Hematopoietic multipotent progenitor cell treated with erythropoietin and hydrocortisone succinate and interleukin-3 and kit ligand, for 6 days (in vitro differentiated cells): ENCODE data around the gene COG8.
A peak's percentile ranks its signal among the peaks of the same experiment; 100 is the strongest.
"Not testable (repeated sequence)": the region's sequence is repeated elsewhere in the genome, so short reads cannot be mapped to it uniquely, and the experiment has no call there.

Experiments
- DNase-seq: peaks from one replicate; pipeline ENCODE4 v3.0.0-alpha.2; 2015

COG8 gene

GRCh38 chr16:69339289-69340094 lies at the start of gene COG8, which contains the start of gene NIP7:
Gene COG8 (minus strand): TSS chr16:69339564. CDS start chr16:69339552, 12 bp downstream.
Gene NIP7 (plus strand): TSS chr16:69339772. CDS start chr16:69339830, 58 bp downstream.
- peak; percentile 100 for DNase-seq

DNA sequence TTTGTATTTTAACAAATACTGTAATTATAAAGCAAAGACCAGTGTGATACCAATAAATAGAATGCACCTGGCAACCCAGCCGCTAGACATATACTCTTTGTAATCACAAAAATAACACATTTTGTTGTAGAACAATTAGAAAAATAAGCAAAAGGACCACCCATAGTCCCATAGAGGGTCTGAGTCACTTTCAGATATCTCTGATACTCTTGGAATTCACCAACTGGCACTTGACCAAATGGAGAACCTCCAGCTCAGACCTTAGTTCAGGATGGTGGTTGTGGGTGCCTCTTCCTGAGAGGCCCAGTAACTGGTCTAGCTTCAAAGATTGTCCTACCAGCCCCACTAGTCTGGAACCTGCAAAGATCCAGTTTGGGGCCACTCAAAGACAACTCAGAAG lies 47.2 kb upstream of the COG8 start:
- DNase-seq: no peak

DNA sequence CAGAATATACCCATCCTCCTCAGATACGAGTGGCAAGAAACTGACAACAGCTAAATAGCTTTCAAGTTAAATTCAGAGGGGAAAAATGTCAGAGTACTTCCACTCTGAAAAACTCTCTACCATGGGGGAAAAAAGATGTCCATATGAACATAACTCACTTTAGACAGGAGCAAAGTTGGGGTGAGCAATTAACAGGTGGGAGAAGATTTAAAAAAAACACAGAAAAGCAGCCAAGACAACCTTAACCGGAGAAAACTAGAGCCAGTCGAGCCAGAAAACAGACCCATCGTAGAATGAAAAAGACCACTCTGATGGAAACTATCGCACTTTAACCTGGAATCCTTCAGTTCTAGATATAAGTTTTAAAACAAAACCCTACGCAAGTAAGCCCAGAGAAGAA lies 45.6 kb upstream of the COG8 start:
- peak; percentile 21 for DNase-seq

- peak; percentile 63 for DNase-seq
Measured at GRCh38 chr16:69382421-69382820, 43.1 kb upstream of the COG8 start.

- DNase-seq: no peak
Measured at GRCh38 chr16:69381231-69381630, 41.9 kb upstream of the COG8 start.

- DNase-seq: no peak
Measured at GRCh38 chr16:69378760-69379159, 39.4 kb upstream of the COG8 start.

GRCh38 chr16:69378036-69378435 lies 38.7 kb upstream of the COG8 start:
- DNase-seq: no peak

GRCh38 chr16:69376393-69377059 lies 37.2 kb upstream of the COG8 start:
- DNase-seq: no peak

- DNase-seq: peak; percentile 27
Measured at GRCh38 chr16:69373019-69373418, 33.7 kb upstream of the COG8 start.

GRCh38 chr16:69371564-69371963 lies 32.2 kb upstream of the COG8 start:
- no peak for DNase-seq

DNA sequence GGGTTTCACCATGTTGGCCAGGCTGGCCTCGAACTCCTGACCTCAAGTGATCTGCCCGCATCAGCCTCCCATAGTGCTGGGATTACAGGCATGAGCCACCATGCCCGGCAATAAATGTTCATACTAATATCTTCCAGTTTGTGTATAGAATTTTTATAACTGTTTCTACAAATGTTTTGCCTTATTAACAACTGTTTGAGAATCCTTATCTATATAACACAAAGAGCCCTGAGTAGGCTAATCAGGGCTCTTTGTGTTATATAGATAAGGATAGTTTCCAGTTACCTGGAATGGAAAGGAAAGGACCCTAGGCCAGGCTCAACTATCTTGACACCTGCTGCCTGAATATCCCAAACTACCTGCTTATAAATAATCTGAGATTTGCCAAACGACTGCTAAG lies 29.5 kb upstream of the COG8 start:
- peak; percentile 57 for DNase-seq

- no peak for DNase-seq
Measured at GRCh38 chr16:69367980-69368379, 28.6 kb upstream of the COG8 start.

- no peak for DNase-seq
Measured at GRCh38 chr16:69366431-69366830, 27.1 kb upstream of the COG8 start.

DNA sequence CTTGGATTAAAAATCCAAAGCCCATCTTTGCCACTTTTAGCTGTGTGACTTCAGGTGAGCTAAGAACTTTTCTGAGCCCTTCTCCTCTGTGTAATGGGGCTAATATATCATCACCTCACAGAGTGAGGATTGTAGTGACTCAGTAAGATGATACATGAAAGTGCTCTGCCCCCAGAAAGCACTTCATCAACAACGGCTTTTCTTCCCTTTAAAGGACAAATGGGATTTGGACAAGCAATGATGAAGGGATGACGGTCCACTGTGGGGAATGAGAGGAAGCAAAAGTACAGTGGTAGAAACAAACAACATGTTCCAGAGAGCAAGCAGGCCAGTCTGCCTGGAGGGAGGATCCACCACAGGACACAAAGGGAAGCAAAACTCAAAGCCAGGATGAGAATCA lies 26.5 kb upstream of the COG8 start:
- no peak for DNase-seq

DNA sequence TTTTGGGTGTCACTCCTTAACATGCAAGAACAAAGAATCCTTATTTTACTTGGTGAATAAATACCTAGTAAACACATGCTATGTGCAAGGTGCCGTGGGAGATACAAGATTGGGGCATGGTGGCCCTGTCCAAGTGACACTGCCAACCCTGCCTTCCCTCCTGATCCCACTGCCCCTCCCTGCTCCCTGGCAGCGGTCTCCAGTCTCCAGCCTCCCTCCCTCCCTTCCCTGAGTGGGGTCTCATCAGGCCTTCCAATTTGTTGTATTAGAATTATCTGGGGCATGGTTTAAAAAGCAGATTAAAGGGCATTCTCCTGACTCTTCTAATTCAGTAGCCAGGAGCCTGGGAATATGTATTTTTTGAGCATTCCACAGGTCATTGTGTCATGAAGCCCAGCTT lies 24.7 kb upstream of the COG8 start:
- no peak for DNase-seq

DNA sequence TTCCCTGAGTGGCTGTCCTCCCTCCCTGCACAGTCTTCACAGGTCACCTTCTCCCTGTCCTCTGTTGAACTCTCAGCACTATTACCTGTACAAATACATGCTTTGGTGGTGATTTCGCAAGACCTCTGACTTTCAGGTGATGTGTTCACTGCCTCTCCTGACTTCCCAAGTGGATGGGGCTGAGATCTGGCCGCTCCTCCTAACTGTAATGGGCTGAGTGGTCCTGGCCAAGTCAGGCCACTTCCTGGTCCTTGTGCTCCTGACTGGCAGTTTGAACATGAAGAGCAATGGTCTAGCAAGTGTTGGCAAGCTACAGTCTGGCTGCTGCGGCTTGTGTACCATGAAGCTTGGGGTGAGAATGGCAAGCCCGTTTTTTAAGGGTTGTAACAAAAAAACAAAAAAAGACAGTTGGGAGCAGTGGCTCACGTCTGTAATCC lies 23.9 kb upstream of the COG8 start:
- no peak for DNase-seq

DNA sequence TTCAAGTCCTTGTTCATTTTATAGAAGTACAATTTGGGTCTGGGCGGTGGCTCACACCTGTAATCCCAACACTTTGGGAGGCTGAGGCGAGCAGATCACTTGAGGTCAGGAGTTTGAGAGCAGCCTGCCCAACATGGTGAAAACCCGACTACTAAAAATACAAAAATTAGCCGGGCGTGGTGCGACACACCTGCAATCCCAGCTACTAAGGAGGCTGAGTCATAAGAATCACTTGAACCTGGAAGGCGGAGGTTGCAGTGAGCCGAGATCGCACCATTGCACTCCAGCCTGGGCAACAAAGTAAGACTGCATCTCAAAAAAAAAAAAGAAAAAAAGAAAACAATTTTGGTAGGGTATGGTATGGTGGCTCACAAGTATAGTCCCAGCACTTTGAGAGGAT lies 20.7 kb upstream of the COG8 start:
- not testable (repeated sequence) for DNase-seq

DNA sequence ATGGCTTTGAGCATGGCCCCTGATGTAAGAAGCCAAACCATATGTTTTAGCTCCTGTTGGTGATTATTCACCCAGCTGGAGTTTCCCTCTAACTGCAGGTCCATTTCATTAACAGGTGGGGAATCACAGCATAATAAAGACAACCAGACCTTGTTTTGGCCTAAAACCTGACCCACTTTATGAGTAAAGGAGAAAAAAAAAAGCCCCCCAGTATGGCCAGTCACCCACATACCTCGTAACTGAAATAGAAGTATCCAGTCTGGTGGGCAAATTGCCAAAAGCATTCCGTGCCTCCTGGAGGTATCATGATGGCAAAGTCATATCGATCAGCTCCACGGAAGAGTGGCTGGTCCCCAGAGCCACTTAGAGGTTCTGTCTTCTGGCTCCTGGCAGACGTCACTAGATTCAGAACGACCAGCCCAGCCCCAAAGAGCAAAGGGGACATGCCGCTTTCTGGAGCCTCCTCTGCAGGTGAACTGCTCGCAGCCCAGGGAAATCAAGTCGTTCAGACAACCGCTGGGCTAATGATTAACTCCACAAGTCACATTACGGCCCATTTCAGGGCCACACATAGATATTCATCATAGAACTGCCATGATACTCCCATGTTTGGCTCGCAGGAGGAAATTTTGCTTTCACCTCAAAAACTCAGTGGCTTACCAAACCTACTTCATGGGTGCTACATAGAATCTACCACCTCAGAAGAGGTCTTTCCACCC lies 12.1 kb upstream of the COG8 start, which contains the start of gene TMED6:
TSS of gene TMED6 (minus strand) at position 478 of the 719 bp plus-strand sequence. CDS start at position 445, 33 bp downstream.
- DNase-seq: no peak

DNA sequence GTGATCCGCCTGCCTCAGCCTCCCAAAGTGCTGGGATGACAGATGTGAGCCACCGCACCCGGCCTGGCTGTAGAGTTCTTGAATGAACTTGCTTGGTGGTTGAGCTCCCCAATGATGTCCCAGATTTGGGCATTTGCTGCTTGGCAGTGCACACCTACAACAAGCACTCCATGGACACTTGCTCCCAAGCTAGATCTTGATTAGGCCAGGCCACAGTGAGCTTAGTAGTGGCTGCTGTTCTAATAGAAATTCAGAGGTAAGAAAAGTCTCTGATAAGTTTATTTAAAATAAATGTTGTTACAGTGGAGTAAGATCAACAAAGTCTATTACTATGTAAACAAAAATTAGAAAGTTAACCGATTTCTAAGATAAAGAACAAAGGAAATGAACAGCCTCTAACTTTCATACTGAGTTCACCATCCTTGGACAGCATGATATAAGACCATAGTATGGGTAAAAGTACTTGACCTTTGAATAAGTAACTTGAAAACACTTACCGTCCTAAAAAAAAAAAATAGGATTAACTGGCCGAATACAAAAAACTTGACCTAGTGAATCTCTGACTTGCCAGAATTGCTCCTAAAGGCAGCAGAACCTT lies 11.3 kb upstream of the COG8 start:
- DNase-seq: no peak

- DNase-seq: no peak
Measured at GRCh38 chr16:69349536-69349935, 10.2 kb upstream of the COG8 start.

DNA sequence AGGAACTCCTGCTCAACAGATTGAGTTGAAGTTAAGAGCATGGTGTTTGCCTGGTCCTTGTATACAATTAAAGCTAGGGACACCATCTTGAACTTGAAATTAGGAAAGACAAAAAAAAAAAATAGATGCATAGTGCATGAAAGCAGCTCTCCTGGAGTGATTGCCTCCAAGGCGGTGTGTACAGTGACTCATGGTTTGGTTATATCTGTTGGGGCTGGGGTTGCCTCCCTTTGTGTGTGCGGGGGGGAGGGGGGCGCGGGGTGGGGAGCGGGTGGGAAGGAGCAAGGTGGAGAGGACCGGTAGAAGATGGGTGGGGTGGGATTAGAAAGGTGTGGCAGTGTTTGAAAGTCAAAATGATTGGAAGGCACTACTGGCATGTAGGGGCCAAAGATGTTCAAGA lies 8.9 kb upstream of the COG8 start:
- DNase-seq: peak; percentile 44

GRCh38 chr16:69346683-69347082 lies 7.3 kb upstream of the COG8 start:
- no peak for DNase-seq

DNA sequence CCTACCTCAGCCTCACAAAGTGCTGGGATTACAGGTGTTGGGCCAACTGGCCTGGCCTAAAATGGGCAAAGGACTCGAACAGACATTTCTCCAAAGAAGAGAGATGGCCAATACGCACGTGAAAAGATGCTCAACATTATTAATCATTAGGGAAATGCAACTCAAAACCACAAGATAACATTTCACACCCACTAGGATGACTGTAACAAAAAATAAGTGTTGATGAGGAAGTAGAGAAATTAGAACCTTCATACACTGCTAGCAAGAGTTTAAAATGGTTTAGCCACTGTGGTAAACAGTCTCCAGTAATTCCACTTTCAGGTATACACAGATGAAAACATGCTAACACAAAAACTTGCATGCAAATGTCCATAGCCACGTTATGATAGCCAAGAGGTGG lies 6.6 kb upstream of the COG8 start:
- DNase-seq: peak; percentile 50
